ENCODE results near the gene ZYX. TPM values are rescaled to one million over a fixed set of nuclear protein-coding genes. Genes with fewer than 3 reads are reported as not detected.
"Not testable (repeated sequence)": the region's sequence is repeated elsewhere in the genome, so short reads cannot be mapped to it uniquely, and the experiment has no call there.

ZYX gene
- total RNA-seq, 1 experiment from 2014 or later, result 35.9 TPM

DNA sequence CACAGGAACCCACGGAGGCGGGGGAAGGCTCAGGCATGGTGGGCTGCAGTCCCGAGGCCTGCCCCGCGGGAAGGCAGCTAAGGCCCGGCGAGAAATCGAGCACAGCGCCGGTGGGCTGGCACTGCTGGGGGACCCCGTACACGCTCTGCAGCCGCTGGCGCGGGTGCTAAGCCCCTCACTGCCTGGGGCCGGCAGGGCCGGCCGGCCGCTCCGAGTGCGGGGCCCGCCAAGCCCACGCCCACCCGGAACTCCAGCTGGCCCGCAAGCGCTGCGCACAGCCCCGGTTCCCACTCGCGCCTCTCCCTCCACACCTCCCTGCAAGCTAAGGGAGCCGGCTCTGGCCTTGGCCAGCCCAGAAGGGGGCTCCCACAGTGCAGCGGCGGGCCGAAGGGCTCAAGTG, 43.3 kb downstream of the ZYX start:
- not testable (repeated sequence) for H3K4me1 ChIP-seq; H3K27ac ChIP-seq; H3K4me3 ChIP-seq; H3K9me3 ChIP-seq (replicated peaks); H3K36me3 ChIP-seq; H3K27me3 ChIP-seq; DNase-seq

DNA sequence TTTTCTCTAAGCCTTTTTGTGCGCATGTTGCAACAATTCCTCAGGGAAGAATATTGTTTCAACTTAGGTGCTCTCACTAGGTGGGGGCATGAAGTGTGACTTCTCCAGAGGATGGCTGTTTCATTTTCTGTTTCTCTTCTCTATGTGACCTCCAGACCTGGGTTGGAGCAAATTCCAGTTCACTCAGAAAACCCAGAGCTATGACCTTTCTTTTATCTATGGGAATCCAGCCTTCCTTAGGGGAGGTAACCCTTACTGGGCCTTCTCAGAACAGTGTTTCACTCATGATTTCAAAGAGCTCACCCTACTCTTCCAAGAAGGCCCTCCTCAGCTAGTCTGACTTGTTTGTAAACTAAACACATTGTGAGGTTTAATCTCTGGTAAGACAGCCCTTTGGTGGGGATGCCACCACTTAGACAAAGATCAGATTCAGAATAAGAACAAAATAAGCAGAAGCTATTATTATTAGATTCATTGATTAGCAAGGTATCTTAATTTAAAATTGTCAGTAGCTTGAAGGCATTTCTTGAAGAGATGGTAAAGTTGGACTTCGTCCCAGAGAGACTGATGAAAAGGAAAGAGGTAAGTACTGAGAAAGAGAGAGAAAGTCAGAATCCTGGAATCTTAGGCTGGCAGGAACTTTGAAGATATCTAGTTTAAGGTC, 45.5 kb downstream of the ZYX start:
- Histone ChIP-seq H3K27me3 (no peaks in the 10 kb centered on the region), H3K4me1 (peaks cover 2% of the 10 kb centered on the region; the same call in 1 of the 2 replicates)
- no peak for DNase-seq

DNA sequence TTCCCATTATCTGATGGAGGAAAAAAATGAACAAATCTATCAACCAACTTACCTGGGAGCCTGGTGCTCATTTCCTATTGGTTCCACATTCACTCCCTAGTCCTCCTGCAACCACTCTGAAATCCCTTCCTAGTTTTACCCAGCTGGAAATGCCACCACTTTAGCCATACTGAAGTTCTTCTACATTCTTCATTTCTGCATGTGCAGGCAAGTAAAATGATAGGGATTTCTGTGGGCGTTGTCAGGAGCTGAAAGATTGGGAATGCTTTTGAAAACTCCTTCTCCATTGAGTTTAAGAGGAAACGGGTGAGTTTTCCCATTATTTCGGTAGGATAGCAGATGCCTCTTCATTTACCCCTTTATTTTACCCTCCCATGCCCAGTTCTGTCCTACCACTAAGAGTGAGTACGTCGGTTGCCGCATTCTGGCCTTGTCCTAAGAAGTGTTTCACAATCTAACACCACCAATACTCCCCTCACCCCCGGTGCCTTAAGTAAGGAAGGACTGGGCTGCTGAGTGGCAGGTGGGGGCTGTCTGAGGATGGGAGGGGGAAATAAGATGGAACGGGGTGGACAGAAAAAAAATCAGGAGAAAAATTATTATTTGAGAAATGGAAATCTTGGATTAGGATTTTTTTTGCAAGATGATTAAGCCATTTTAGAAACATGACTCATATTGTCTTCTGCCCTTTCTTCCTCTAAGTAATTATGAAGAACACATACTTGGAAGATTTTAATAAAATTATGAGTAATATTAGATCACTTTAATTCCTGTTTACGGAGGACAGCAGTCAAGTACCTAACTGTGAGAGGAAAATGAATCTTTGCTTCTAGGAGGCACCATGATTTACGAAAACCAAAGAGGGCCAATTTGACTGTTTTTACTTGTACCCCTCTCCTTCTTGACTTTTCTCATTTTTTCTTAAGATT, 48.9 kb downstream of the ZYX start:
- H3K4me3 ChIP-seq, result no peak overlapping the region
- no peak for DNase-seq
- H3K36me3 ChIP-seq, result no peaks in the 10 kb centered on the region
- no peaks in the 10 kb centered on the region; the same call in 1 of the 2 replicates for H3K27me3 ChIP-seq
- H3K9me3 ChIP-seq (replicated peaks), result no peaks in the 10 kb centered on the region
- H3K27ac ChIP-seq, result no peak overlapping the region
- H3K4me1 ChIP-seq, result no peaks in the 10 kb centered on the region

More for the DNA sequence above, 45.5 kb downstream of the ZYX start:
- Histone ChIP-seq H3K27ac (no peak overlapping the region), H3K9me3 (replicated peaks) (no peaks in the 10 kb centered on the region), H3K4me3 (no peak overlapping the region), H3K36me3 (no peaks in the 10 kb centered on the region)

DNA sequence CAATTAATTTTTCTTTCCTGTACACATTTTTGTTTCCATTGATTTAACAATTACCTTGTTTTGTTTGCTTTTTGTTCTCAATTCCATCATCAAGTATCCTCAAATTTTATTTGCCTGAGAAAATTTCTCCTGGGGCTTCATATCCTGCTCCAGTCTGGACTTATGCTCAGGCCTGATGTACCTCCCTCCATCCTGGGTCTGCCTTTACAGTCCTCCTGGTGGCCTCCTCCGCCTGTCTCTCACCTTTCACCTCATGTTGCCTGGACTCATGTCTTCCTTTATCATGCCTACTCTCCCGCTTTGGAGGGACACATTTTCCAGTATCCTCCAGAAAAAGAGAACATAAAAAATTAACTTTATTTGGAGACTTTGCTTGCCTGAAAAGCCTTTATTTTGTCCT, 50.0 kb downstream of the ZYX start:
- H3K36me3 ChIP-seq, result no peaks in the 10 kb centered on the region
- no peaks in the 10 kb centered on the region; the same call in 1 of the 2 replicates for H3K27me3 ChIP-seq
- H3K27ac ChIP-seq, result no peak overlapping the region
- no peaks in the 10 kb centered on the region for H3K9me3 ChIP-seq (replicated peaks)
- H3K4me1 ChIP-seq, result no peaks in the 10 kb centered on the region
- H3K4me3 ChIP-seq, result no peak overlapping the region
- DNase-seq, result no peak

GRCh38 chr7:143433759-143434158, 52.6 kb downstream of the ZYX start:
- no peaks in the 10 kb centered on the region for H3K4me1 ChIP-seq

DNA sequence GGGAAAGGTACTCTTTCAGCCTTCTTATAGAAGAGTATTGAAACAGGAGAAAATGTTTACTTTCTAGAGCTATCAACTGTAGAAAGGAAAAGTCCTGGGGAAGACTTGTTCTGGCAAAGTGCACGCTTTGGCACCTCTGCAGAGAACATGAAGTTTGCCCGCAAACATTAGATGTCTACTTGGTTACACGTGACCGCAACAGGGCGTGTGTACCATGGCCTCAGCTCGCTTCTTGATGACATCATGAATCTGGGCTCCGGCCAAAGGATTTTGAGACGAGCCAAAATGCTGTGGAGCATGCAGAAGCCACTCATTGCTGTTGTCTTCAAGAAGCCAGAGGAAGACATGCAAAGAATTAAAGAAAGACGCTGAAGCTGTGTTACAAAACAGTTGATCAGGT, 53.5 kb downstream of the ZYX start:
- H3K4me1 ChIP-seq, result no peaks in the 10 kb centered on the region
- DNase-seq, result peak in 1 of 2 experiments; percentile 7
- no peaks in the 10 kb centered on the region for H3K36me3 ChIP-seq
- no peak overlapping the region for H3K27ac ChIP-seq
- H3K4me3 ChIP-seq, result no peak overlapping the region
- no peaks in the 10 kb centered on the region for H3K9me3 ChIP-seq (replicated peaks)
- H3K27me3 ChIP-seq, result no peaks in the 10 kb centered on the region; the same call in 1 of the 2 replicates

More at GRCh38 chr7:143433759-143434158, 52.6 kb downstream of the ZYX start:
- Histone ChIP-seq H3K27ac (no peak overlapping the region), H3K9me3 (replicated peaks) (no peaks in the 10 kb centered on the region), H3K36me3 (no peaks in the 10 kb centered on the region), H3K27me3 (no peaks in the 10 kb centered on the region; the same call in 1 of the 2 replicates), H3K4me3 (no peak overlapping the region)
- no peak for DNase-seq

DNA sequence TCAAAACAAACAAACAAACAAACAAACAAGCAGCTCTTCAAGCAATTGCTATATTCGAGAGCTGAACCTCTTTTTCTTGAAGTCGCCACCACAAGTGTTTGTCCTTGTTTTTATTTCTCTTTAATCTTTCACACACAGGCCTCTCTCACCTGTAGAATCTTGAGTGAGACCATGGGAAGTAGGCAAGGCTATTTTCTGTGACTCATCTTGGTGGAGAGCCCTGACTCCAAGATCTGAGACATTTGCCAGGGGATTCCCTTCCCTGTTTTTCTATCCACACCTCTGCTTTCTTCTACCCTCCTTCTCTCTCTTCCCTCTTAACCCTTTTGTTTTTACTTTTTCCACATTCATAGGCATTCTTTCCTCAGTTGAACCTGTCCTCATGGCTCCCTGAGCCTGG, 54.1 kb downstream of the ZYX start:
- Histone ChIP-seq H3K27ac (no peak overlapping the region), H3K4me1 (no peaks in the 10 kb centered on the region), H3K36me3 (no peaks in the 10 kb centered on the region), H3K27me3 (no peaks in the 10 kb centered on the region; the same call in 1 of the 2 replicates), H3K9me3 (replicated peaks) (no peaks in the 10 kb centered on the region), H3K4me3 (no peak overlapping the region)
- no peak for DNase-seq

GRCh38 chr7:143436325-143436946, 55.3 kb downstream of the ZYX start:
- H3K4me1 ChIP-seq, result no peaks in the 10 kb centered on the region
- no peaks in the 10 kb centered on the region for H3K9me3 ChIP-seq (replicated peaks)
- no peak overlapping the region for H3K4me3 ChIP-seq
- peaks cover 5% of the 10 kb centered on the region; the same call in 1 of the 2 replicates for H3K27me3 ChIP-seq
- H3K27ac ChIP-seq, result no peak overlapping the region
- no peaks in the 10 kb centered on the region for H3K36me3 ChIP-seq
- DNase-seq, result no peak

GRCh38 chr7:143437578-143437977, 56.4 kb downstream of the ZYX start:
- no peak for DNase-seq
- no peak overlapping the region for H3K27ac ChIP-seq
- no peaks in the 10 kb centered on the region for H3K9me3 ChIP-seq (replicated peaks)
- H3K4me3 ChIP-seq, result no peak overlapping the region
- peaks cover 5% of the 10 kb centered on the region; the same call in 1 of the 2 replicates for H3K27me3 ChIP-seq
- no peaks in the 10 kb centered on the region for H3K4me1 ChIP-seq
- H3K36me3 ChIP-seq, result no peaks in the 10 kb centered on the region

DNA sequence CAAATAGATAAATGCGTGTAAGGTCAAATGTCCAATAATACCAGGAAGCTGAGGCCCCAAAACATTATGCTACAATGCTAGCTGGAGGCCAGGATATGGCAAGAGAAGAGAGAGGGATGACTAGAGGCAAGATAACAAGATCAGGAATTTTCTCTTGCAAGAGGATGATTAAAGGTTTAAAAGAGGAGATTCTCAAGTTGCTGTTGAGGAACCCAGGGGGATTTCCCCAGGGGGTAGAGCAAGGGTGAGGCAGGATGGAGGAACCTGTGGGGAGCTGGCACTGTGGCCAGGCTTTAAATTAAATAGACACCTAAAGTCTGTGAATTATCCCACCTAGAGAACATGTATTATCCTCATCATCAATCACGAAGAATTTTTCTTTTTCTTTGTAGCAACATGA, 58.7 kb downstream of the ZYX start:
- Histone ChIP-seq H3K4me3 (no peak overlapping the region), H3K27ac (no peak overlapping the region), H3K36me3 (no peaks in the 10 kb centered on the region), H3K9me3 (replicated peaks) (no peaks in the 10 kb centered on the region), H3K27me3 (peaks cover 9% of the 10 kb centered on the region; the same call in 1 of the 2 replicates), H3K4me1 (no peaks in the 10 kb centered on the region)
- no peak for DNase-seq

Other genes with a start within 250 kb of the ZYX start
- gene PIP, start 249.3 kb upstream of the ZYX start, total RNA-seq (2014; rRNA removed; shearing (Covaris generic)), result not detected in 2 replicates
- not detected in 2 replicates for gene TAS2R39, start 197.9 kb upstream of the ZYX start, total RNA-seq (2014; rRNA removed; shearing (Covaris generic))
- gene TAS2R40, start 159.3 kb upstream of the ZYX start, total RNA-seq (2014; rRNA removed; shearing (Covaris generic)), result not detected in 2 replicates
- 35.2 and 35.6 TPM in 2 replicates for gene GSTK1, start 117.9 kb upstream of the ZYX start, total RNA-seq (2014; rRNA removed; shearing (Covaris generic))
- gene TMEM139, start 96.4 kb upstream of the ZYX start, total RNA-seq (2014; rRNA removed; shearing (Covaris generic)), result 0.97 and 2.5 TPM in 2 replicates
- 36.6 and 39.1 TPM in 2 replicates for gene CASP2, start 93.0 kb upstream of the ZYX start, total RNA-seq (2014; rRNA removed; shearing (Covaris generic))
- not detected in 2 replicates for gene CLCN1, start 65.2 kb upstream of the ZYX start, total RNA-seq (2014; rRNA removed; shearing (Covaris generic))
- 0.15 and 0.22 TPM in 2 replicates for gene FAM131B, start 18.6 kb upstream of the ZYX start, total RNA-seq (2014; rRNA removed; shearing (Covaris generic))
- 0.32 and 1.0 TPM in 2 replicates for gene EPHA1, start 27.5 kb downstream of the ZYX start, total RNA-seq (2014; rRNA removed; shearing (Covaris generic))
- not detected in 2 replicates for gene TAS2R60, start 62.1 kb downstream of the ZYX start, total RNA-seq (2014; rRNA removed; shearing (Covaris generic))
- not detected in 2 replicates for gene TAS2R41, start 96.5 kb downstream of the ZYX start, total RNA-seq (2014; rRNA removed; shearing (Covaris generic))
- not detected in 2 replicates for gene CTAGE15, start 190.5 kb downstream of the ZYX start, total RNA-seq (2014; rRNA removed; shearing (Covaris generic))
- 0.28 and 0.51 TPM in 2 replicates for gene TCAF2, start 239.6 kb downstream of the ZYX start, total RNA-seq (2014; rRNA removed; shearing (Covaris generic))

Data from SJCRH30 (cell line).